ENCODE measurements around the gene LBHD2.

LBHD2 gene

DNA sequence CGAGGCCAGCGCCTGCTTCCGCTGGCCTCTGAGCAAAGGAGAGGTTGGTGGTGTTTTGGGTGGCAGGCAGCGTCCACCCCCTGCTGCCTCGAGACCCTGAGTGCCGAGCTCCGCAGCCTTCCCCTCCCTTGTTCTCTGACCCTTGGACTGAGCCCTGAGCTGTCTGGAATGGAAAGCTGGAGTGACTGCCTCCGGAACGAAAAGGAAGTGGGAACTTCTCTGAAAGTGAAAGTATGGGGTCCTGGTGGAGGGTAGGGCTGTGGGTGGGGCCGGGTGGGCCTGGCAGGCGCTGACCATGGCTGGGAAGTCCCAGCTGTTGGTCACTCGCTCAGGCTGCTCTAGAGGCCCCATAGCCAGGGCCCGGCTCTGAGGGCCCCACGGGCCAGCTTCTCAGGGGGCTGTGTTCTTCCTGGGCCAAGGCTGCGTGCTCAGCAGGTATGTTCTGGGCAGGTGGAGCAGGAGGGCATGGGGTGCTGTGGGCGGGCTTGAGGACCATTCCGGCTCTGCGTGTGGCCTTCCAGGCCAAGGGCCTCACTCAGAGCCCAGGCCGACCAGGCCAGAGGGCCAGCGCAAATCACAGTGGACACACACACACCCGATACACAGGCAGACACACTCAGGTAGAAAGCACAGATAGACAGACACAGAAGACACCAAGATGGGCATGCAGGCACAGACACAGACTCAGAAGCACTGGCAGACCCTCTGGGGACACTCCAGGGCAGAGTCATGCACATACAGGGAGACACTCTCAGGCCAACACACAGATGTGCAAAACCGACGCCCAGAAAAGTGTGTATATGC is 10.6 kb downstream of the LBHD2 start, which contains the start of gene EXOC3L4:
Gene EXOC3L4 (plus strand): TSS at position 320 of the 804 bp plus-strand sequence. CDS start 5,495 bp downstream, outside the sequence.
- TF ChIP-seq, protein P1, sequence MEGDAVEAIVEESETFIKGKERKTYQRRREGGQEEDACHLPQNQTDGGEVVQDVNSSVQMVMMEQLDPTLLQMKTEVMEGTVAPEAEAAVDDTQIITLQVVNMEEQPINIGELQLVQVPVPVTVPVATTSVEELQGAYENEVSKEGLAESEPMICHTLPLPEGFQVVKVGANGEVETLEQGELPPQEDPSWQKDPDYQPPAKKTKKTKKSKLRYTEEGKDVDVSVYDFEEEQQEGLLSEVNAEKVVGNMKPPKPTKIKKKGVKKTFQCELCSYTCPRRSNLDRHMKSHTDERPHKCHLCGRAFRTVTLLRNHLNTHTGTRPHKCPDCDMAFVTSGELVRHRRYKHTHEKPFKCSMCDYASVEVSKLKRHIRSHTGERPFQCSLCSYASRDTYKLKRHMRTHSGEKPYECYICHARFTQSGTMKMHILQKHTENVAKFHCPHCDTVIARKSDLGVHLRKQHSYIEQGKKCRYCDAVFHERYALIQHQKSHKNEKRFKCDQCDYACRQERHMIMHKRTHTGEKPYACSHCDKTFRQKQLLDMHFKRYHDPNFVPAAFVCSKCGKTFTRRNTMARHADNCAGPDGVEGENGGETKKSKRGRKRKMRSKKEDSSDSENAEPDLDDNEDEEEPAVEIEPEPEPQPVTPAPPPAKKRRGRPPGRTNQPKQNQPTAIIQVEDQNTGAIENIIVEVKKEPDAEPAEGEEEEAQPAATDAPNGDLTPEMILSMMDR (IDR thresholded peaks at IDR 0.05; ENCODE audit: poor library complexity, severe bottlenecking), result no peak
- ATAC-seq (ENCODE audit: low read depth) (no peak), DNase-seq (ENCODE audit: low spot score) (no peak)
- Histone ChIP-seq H3K27ac (ENCODE audit: poor library complexity, severe bottlenecking) (no peak within 1 kb of the TSS), H3K27me3 (ENCODE audit: insufficient read depth, poor library complexity, severe bottlenecking) (no peaks in the 10 kb centered on the region), H3K9me3 (ENCODE audit: severe bottlenecking) (no peaks in the 10 kb centered on the region), H3K4me3 (ENCODE audit: severe bottlenecking) (no peak within 1 kb of the TSS), H3K36me3 (ENCODE audit: low read depth) (no peaks in the 10 kb centered on the region), H3K4me1 (ENCODE audit: insufficient read depth, poor library complexity, severe bottlenecking) (no peaks in the 10 kb centered on the region)

DNA sequence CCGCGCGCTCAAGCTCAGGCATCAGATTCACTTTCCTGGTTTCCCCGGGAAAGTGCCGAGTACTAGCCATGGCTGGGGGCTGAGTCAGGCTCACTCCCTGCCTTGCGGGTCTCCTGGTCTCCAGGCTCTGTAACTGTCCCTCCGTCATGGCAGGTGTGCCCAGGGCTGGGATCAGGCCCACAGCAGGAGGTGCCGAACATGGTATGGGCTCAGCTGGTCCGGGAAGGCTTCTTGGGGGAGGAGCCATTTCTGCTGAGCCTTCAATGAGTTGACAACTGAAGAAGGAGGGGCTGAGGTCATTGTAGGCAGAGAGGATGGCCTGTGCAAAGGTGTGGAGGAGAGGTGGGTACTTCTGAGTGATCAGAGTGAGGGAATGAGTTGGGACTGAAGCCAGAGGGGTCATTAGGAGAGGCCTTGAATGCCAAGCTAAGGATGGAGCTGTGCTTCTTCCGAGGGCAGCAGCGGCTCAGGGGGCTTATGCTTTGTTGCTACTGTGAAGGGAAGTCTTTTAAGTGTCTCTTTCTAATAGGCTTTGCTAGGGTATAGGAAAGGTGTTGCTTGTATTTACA is 11.3 kb downstream of the LBHD2 start:
- Histone ChIP-seq H3K9me3 (ENCODE audit: severe bottlenecking) (no peaks in the 10 kb centered on the region), H3K4me1 (ENCODE audit: insufficient read depth, poor library complexity, severe bottlenecking) (no peaks in the 10 kb centered on the region), H3K27ac (ENCODE audit: poor library complexity, severe bottlenecking) (no peak overlapping the region), H3K27me3 (ENCODE audit: insufficient read depth, poor library complexity, severe bottlenecking) (no peaks in the 10 kb centered on the region), H3K4me3 (ENCODE audit: severe bottlenecking) (no peak overlapping the region), H3K36me3 (ENCODE audit: low read depth) (no peaks in the 10 kb centered on the region)
- ATAC-seq (ENCODE audit: low read depth) (no peak), DNase-seq (ENCODE audit: low spot score) (no peak)
- TF ChIP-seq, protein P1 (IDR thresholded peaks at IDR 0.05; ENCODE audit: poor library complexity, severe bottlenecking), result no peak

DNA sequence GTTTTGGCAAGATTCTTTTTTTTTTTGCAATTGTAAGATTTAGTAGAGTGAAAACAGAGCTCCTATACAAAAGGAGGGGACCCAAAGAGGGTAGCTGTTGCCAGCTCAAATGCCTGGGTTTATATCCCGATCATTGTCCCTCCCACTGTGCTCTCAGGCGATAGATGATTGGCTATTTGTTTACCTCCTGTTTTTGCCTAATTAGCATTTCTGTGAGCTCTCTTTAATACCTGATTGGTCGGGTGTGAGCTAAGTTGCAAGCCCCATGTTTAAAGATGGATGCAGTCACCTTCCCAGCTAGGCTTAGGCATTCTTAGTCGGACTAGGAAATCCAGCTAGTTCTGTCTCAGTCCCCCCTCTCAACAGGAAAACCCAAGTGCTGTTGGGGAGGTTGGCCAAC is 12.4 kb downstream of the LBHD2 start:
- no peak overlapping the region for H3K4me3 ChIP-seq (ENCODE audit: severe bottlenecking)
- no peaks in the 10 kb centered on the region for H3K27me3 ChIP-seq (ENCODE audit: insufficient read depth, poor library complexity, severe bottlenecking)
- no peak overlapping the region for H3K27ac ChIP-seq (ENCODE audit: poor library complexity, severe bottlenecking)
- DNase-seq (ENCODE audit: low spot score) (no peak), ATAC-seq (ENCODE audit: low read depth) (no peak)
- no peaks in the 10 kb centered on the region for H3K4me1 ChIP-seq (ENCODE audit: insufficient read depth, poor library complexity, severe bottlenecking)
- no peaks in the 10 kb centered on the region for H3K36me3 ChIP-seq (ENCODE audit: low read depth)
- no peaks in the 10 kb centered on the region for H3K9me3 ChIP-seq (ENCODE audit: severe bottlenecking)
- TF ChIP-seq, protein P1 (IDR thresholded peaks at IDR 0.05; ENCODE audit: poor library complexity, severe bottlenecking), result no peak

DNA sequence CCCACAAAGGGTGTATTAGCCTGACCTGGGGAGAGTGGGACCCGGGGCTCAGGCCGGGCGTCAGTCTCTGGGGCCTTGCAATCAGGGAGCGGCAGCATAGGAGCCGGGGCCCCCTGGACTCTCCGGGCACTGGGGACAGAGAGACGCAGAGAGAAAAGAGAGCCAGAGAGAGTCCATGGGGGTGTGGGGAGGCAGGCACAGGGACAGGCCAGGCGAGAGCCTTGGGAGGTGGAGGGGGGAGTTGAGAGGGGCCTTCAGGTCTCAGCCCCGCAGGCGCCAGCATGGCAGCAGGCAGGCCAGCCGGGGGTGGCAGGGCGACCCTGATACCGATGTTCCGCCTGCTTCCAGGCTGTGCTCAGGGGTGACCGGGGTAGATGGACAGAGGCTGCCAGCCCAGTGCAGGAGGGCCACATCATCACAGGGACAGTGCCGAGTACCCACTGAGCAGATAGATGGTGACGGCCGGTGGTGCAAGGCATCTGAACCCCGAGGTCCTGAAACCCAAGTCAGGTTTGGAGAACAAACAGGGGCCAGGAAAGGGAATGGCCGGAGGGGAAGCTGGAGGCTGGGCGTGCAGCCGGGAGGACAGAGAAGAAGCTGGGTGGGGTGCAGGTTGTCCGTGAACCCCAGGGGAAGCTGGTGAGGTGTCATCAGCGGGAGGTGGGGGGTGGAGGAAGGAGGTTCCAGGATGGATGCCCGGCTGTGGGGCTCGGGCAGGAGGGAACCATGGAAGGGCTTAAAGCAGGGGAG is 13.4 kb downstream of the LBHD2 start:
- Histone ChIP-seq H3K27ac (ENCODE audit: poor library complexity, severe bottlenecking) (no peak overlapping the region), H3K36me3 (ENCODE audit: low read depth) (no peaks in the 10 kb centered on the region), H3K4me3 (ENCODE audit: severe bottlenecking) (no peak overlapping the region), H3K4me1 (ENCODE audit: insufficient read depth, poor library complexity, severe bottlenecking) (no peaks in the 10 kb centered on the region), H3K27me3 (ENCODE audit: insufficient read depth, poor library complexity, severe bottlenecking) (no peaks in the 10 kb centered on the region), H3K9me3 (ENCODE audit: severe bottlenecking) (no peaks in the 10 kb centered on the region)
- no peak for DNase-seq (ENCODE audit: low spot score)
- TF ChIP-seq, protein P1 (IDR thresholded peaks at IDR 0.05; ENCODE audit: poor library complexity, severe bottlenecking), result no peak
- no peak for ATAC-seq (ENCODE audit: low read depth)

Measured in RWPE2 (cell line).